ENCODE measurements around the gene IPPK.

DNA sequence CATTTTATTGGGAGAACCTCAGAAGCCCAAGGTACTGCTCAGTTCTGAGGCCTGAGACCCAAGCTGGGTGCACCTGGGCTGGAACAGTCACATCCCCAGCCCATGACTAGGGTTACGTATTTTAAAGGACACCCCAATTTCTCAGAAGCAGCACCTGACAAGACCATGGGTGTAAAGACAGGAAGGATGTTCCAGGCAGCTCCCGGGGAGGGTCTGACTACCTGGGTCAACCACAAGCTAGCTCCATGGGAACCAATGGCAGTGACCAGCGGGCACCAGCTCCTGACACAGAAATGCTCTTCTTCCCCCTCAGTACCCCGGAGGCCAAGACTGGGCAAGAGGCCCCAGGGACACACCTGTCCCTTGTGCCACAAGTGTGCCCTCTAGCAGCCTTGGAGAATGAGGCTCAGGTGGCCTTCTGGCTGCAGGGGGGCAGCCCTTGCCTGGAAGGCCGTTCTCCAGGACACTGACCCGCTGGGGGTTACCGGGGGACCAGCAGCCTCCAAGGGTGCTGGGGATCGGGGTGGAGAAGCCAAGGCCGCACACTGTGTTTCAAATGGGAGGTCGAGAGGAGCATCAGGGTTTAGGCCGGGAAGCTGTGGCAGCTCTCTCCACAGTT lies 52.6 kb downstream of the IPPK start:
- no peak for TF ChIP-seq POLR2A (IDR thresholded peaks at IDR 0.05)
- no peak for TF ChIP-seq CTCF (IDR thresholded peaks at IDR 0.05)
- TF ChIP-seq EP300 (IDR thresholded peaks at IDR 0.05): no peak

Measured in gastroesophageal sphincter (tissue), 3 donors.